ENCODE data around the gene MEG3. TPM values are rescaled to one million over a fixed set of nuclear protein-coding genes. Genes with fewer than 3 reads are reported as not detected.

Gene MEG3
- total RNA-seq, 2 experiments from 2014 or later = not detected

DNA sequence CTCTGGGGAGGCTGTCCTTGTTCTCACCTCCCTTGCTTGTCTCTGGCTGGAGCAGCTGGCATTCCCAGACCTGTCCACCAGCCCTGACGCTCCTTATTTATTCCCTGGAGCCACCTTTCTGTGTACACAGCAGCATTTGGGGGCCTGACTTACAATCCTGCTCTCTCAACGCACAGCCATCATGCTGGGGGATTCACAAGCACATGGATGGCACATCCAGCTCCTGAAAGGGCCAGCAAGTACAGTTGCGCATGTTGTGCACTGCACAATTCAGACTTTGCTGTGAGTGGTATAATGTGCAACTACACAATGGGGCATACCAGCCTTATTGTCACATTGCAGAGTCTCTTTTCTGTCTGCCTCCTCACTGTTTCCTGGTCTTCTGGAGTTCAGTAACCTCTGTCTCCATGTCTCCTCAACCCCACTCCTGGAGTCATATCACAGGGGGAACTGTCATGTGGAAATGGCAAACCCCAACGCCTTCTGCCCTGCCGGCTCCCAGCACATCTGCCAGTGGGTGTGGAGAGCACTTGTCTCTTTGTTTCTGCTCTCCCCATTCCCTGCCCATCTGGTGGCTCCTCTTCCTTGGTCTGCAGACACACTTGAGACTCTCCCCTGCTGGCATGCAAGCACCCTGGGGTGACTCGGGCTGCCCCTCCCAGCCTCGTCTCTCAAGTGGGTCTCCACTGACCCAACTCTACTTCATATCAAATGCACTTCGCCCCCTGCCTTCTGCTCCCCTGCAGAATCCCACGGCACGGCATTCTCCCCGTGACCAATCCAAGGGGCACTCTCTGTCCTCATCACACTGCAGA, 41.2 kb upstream of the MEG3 start:
- H3K4me2 ChIP-seq (ENCODE audit: low read length) = no peak overlapping the region
- ChIA-PET CTCF (ENCODE audit: unreplicated experiment) (no interaction called here), POLR2A (no interaction called here)
- H2AFZ ChIP-seq (ENCODE audit: low read length) = no peak overlapping the region
- no peaks in the 10 kb centered on the region for H3K79me2 ChIP-seq (ENCODE audit: insufficient read depth, low read depth, low read length)
- no peaks in the 10 kb centered on the region for H3K9me3 ChIP-seq (ENCODE audit: low read length)
- H3K27ac ChIP-seq (ENCODE audit: low read depth, low read length, poor library complexity, severe bottlenecking) = no peak overlapping the region
- intact Hi-C loops (cut with micrococcal nuclease; ENCODE audit: unreplicated experiment) = no loop called here
- H3K4me3 ChIP-seq (ENCODE audit: low read depth, low read length, poor library complexity, severe bottlenecking) = no peak overlapping the region
- no peaks in the 10 kb centered on the region for H3K4me1 ChIP-seq (ENCODE audit: insufficient read depth, low read length, poor library complexity, severe bottlenecking)
- H3K36me3 ChIP-seq (ENCODE audit: insufficient read depth, low read length) = no peaks in the 10 kb centered on the region
- DNase-seq (ENCODE audit: low spot score) = no peak
- H4K20me1 ChIP-seq (ENCODE audit: insufficient read depth, low read length) = no peaks in the 10 kb centered on the region
- BruUV-seq (replicated peaks) = no TSS peak
- TF ChIP-seq EZH2phosphoT487 (IDR thresholded peaks at IDR 0.05; ENCODE audit: borderline replicate concordance, low read depth, low read length) = no peak
- TF ChIP-seq CTCF (conservative IDR thresholded peaks at IDR 0.05; ENCODE audit: low read length) = no peak
- no peaks in the 10 kb centered on the region for H3K9me2 ChIP-seq (ENCODE audit: insufficient read depth, low read length)

DNA sequence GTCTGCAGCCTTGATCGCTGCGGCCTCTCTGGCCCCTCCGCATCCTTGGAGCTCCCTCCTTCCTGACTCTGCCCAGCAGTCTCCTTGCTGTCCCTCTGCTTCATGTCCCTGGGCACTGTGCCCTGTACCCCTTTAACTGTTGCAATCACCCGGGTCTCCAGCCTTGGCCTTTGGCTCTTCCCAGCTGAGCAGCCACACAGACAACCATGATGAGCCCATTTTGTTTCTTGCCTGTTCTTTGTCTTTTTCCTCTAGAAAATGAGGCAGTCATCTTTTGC, 40.6 kb upstream of the MEG3 start:
- intact Hi-C loops (cut with micrococcal nuclease; ENCODE audit: unreplicated experiment) = no loop called here
- POLR2A ChIA-PET = no interaction called here
- H3K4me2 ChIP-seq (ENCODE audit: low read length) = no peak overlapping the region

More for the DNA sequence above, 40.6 kb upstream of the MEG3 start:
- Histone ChIP-seq H3K79me2 (ENCODE audit: insufficient read depth, low read depth, low read length) (no peaks in the 10 kb centered on the region), H3K27ac (ENCODE audit: low read depth, low read length, poor library complexity, severe bottlenecking) (no peak overlapping the region), H2AFZ (ENCODE audit: low read length) (no peak overlapping the region), H3K4me1 (ENCODE audit: insufficient read depth, low read length, poor library complexity, severe bottlenecking) (no peaks in the 10 kb centered on the region), H3K36me3 (ENCODE audit: insufficient read depth, low read length) (no peaks in the 10 kb centered on the region), H3K9me3 (ENCODE audit: low read length) (no peaks in the 10 kb centered on the region), H3K9me2 (ENCODE audit: insufficient read depth, low read length) (no peaks in the 10 kb centered on the region), H3K4me3 (ENCODE audit: low read depth, low read length, poor library complexity, severe bottlenecking) (no peak overlapping the region), H4K20me1 (ENCODE audit: insufficient read depth, low read length) (no peaks in the 10 kb centered on the region)
- DNase-seq (ENCODE audit: low spot score) = no peak
- BruUV-seq (replicated peaks) = no TSS peak
- no peak for TF ChIP-seq CTCF (conservative IDR thresholded peaks at IDR 0.05; ENCODE audit: low read length)
- no peak for TF ChIP-seq EZH2phosphoT487 (IDR thresholded peaks at IDR 0.05; ENCODE audit: borderline replicate concordance, low read depth, low read length)
- CTCF ChIA-PET (ENCODE audit: unreplicated experiment) = no interaction called here

All from OCI-LY7 (cell line).